T-cell (primary cell): ENCODE measurements around the gene MYO1G. TPM values are rescaled to one million over a fixed set of nuclear protein-coding genes. Genes with fewer than 3 reads are reported as not detected.

Experiments
- ATAC-seq, 4 experiments: fragments of 200-7000 bp in 3 of 4; fragments of 150-1000 bp in 1 of 4; cut with Tn5 transposase; replicated peaks in 1 of 4; 1 replicate in 3 of 4; 2 replicates in 1 of 4; pipeline ENCODE4 v1.10.0; 2021; ENCODE audit warnings: moderate library complexity in 3 of 4, mild to moderate bottlenecking in 2 of 4, moderate number of reproducible peaks in 1 of 4
- CTCF ChIA-PET, 2 donors: fragments of 300-600 bp; sonication (Branson Sonifier 250); formaldehyde crosslinking; loops; one replicate each; lab custom pipeline; 2022; ENCODE audit warnings: antibody characterized with exemption in 2 of 2; lab: Charles Lee
- POLR2A ChIA-PET, 2 donors: fragments of 300-600 bp; sonication (Branson Sonifier 250); formaldehyde crosslinking; loops; one replicate each; lab custom pipeline; 2022; ENCODE audit warnings: antibody characterized with exemption in 2 of 2; lab: Charles Lee
- DNase-seq, 35 experiments: peaks; one replicate each; pipeline versions ENCODE4 v3.0.0 to v3.0.0-alpha.2; 2013 to 2023
- H3K27ac ChIP-seq: one replicate; pipeline ENCODE4 v1.5.1; 2013; ENCODE audit warnings: low read length
- H3K27me3 ChIP-seq, 2 experiments: replicated peaks in 1 of 2; 1 replicate in 1 of 2; 2 replicates in 1 of 2; pipeline versions ENCODE4 v1.6.1 to v1.7.0; 2013; ENCODE audit warnings: low read length in 1 of 2, mixed read lengths in 1 of 2; ENCODE audit not compliant: control insufficient read depth in 2 of 2, insufficient read depth in 2 of 2; ENCODE audit errors: extremely low read depth in 1 of 2
- H3K36me3 ChIP-seq, 2 donors: 1 replicate in 1 of 2; 2 replicates in 1 of 2; pipeline versions ENCODE4 v1.6.1 to v1.7.0; 2013; ENCODE audit warnings: low read length in 1 of 2; ENCODE audit not compliant: control insufficient read depth in 2 of 2, insufficient read depth in 1 of 2; ENCODE audit errors: extremely low read depth in 1 of 2
- H3K4me1 ChIP-seq, 2 experiments: 1 replicate in 1 of 2; 2 replicates in 1 of 2; pipeline versions ENCODE4 v1.6.1 to v1.7.0; 2013; ENCODE audit warnings: low read length in 2 of 2, mixed read lengths in 1 of 2; ENCODE audit not compliant: insufficient read depth in 2 of 2, control insufficient read depth in 1 of 2; ENCODE audit errors: extremely low read depth in 1 of 2
- H3K4me3 ChIP-seq, 2 donors: 1 replicate in 1 of 2; 2 replicates in 1 of 2; pipeline versions ENCODE4 v1.5.1 to v1.7.0; 2013; ENCODE audit warnings: mild to moderate bottlenecking in 2 of 2, low read length in 1 of 2, moderate library complexity in 1 of 2; ENCODE audit not compliant: control insufficient read depth in 1 of 2; ENCODE audit errors: extremely low read depth in 1 of 2
- H3K9me3 ChIP-seq: 2 replicates; pipeline ENCODE4 v1.7.0; 2013
- H3K27ac Mint-ChIP-seq, 2 donors: one replicate each; pipeline ENCODE4 v1.8.0; 2020 to 2021; ENCODE audit warnings: mild to moderate bottlenecking in 2 of 2, mixed read lengths in 2 of 2
- H3K27me3 Mint-ChIP-seq, 2 donors: one replicate each; pipeline ENCODE4 v1.8.0; 2021 to 2022; ENCODE audit warnings: mixed read lengths in 2 of 2
- H3K36me3 Mint-ChIP-seq: one replicate; pipeline ENCODE4 v1.8.0; 2021; ENCODE audit warnings: mixed read lengths
- H3K4me1 Mint-ChIP-seq, 3 donors: one replicate each; pipeline ENCODE4 v1.8.0; 2020 to 2022; ENCODE audit warnings: mixed read lengths in 3 of 3, mild to moderate bottlenecking in 1 of 3
- H3K4me3 Mint-ChIP-seq, 3 donors: one replicate each; pipeline ENCODE4 v1.8.0; 2020 to 2022; ENCODE audit warnings: mild to moderate bottlenecking in 3 of 3, mixed read lengths in 3 of 3, moderate library complexity in 3 of 3
- H3K9me3 Mint-ChIP-seq, 3 donors: one replicate each; pipeline ENCODE4 v1.8.0; 2020 to 2022; ENCODE audit warnings: mixed read lengths in 3 of 3
- WGBS: methylation state at CpG from one replicate; pipeline ENCODE4 v1.1.5; 2013; ENCODE audit warnings: missing lambda C conversion rate; ENCODE audit not compliant: insufficient coverage; 5-methylcytosine and 5-hydroxymethylcytosine counted together
- total RNA-seq, 35 experiments: library from RNA in 6 of 35; stranded (reverse) in 6 of 35; fragments of 120-200 nt in 1 of 35; gene quantifications; one replicate each; pipeline versions ENCODE4 v1.2.1 to v1.2.4 and lab custom pipeline; 2013 to 2026

MYO1G gene
- total RNA-seq, 5 donors from 2014 or later (not counting 1 experiment from before 2014, with no cell fraction given), result 183 to 272 (median 192) TPM

DNA sequence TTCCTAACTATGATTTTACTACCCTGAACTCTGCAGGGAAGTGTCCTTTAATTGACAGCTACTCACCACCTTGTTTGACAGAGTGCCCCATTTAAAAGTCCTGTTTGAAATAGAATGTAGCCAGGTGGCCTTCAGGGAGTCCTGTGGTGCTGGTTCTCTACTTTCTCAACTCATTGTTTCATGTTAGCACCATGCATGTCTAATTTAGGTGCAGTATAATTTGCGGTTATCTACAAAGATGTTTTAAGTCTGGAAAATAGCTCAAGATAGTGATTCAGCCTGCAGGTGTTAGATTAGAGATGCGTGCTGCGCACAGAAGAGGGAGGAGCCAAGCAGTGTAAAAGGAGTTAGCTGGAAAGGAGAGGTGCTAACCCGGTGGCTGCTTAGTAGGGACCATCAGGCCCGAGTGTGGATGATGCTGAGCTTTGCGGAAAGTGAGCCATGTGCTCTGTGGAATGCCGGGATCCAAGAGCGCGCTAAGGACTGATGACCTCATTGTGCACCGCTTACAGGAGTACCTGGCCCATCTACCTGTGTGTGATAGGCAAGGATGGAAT, 22.4 kb upstream of the MYO1G start:
- POLR2A ChIA-PET, result interaction anchor here (0.5 to 1.8 kb wide), 21 partner anchors 10 to 177 kb away, joined by 3 to 13 read pairs (median 5); partner anchors contain the start of genes H2AZ2 (in 1 of the 2), MYO1G (in 1 of the 2) and TBRG4 (in 1 of the 2)
- Histone ChIP-seq H3K36me3 (peaks cover 4 to 9% of the 10 kb centered on the region in 2 donors), H3K4me3 (peak overlapping the region; percentile 23 to 78), H3K27me3 (no peaks in the 10 kb centered on the region), H3K4me1 (peaks cover 17 to 39% of the 10 kb centered on the region in 2 experiments), H3K27ac (peak overlapping the region; percentile 56), H3K9me3 (no peaks in the 10 kb centered on the region)
- Mint-ChIP-seq H3K9me3 (no peaks in the 10 kb centered on the region), H3K27ac (peak overlapping the region; percentile 87 to 93), H3K36me3 (peaks cover 8% of the 10 kb centered on the region), H3K27me3 (no peaks in the 10 kb centered on the region), H3K4me3 (peak overlapping the region; percentile 85 to 94 (median 87)), H3K4me1 (peaks cover 50 to 56% (median 51%) of the 10 kb centered on the region in 3 donors)
- DNase-seq (peak in 33 of 35 experiments; percentile 48 to 81 (median 61)), ATAC-seq (peak; percentile 42 to 51 (median 48))
- CTCF ChIA-PET, result interaction anchor here (0.5 to 3.5 kb wide), 15 partner anchors 11 to 1277 kb away, joined by 3 to 36 read pairs (median 4); partner anchors contain the start of gene MYO1G (in 1 of the 2)
- WGBS, result 33% methylated on average over 10 of the region's 10 CpGs

DNA sequence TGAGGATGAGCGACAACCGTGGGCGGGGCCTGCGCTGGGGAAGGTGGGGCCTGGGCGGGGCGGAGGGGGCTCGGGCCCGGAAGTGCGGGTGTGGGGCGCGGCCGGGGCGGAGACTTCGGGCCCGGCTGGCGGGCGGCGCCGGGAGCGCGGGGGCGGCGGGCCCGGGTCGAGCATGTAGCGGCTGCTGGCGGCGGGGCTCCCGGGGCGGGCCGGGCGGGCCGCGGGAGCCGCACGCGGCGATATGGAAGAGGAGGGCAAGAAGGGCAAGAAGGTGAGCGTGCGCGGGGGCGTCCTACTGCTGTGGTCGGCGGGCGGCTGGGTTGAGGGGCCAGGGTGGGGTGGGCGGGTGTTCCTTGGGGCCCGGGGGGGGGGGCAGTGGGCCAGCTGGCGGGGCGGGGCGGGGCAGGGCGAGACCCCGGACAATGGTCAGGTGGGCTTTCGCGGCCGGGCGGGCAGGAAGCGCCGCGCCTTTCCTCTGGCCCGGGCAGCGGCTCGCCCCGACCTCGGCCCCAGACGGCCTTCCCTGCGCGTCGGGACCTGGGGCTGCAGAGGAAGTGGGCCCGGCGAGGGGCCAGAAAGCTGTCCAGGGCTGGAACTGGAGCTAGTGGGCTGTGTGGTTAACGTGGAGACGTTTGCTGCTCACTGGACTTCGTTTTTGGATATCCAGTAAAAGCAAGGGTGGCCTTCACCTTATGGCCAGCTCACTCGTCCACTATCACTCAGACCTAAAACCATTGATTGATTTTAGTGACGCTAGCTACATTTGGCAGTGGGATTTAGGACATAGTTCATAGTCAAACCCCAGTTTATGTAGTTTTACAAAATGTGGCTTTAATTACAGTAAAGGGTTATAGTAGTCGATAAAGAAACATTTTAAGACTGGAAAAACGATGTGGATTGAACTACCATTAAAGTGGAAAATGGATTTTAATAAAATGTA, 21.5 kb upstream of the MYO1G start, which contains the start of gene CCM2:
TSS of gene CCM2 (plus strand) at position 109 of the 940 bp plus-strand sequence. CDS start at position 242, 133 bp downstream.
- no peaks in the 10 kb centered on the region for H3K27me3 ChIP-seq
- ATAC-seq (no peak), DNase-seq (peak in 2 of 35 experiments; percentile 17 to 38)
- CTCF ChIA-PET, result interaction anchor here (0.5 to 3.5 kb wide), 21 partner anchors 11 to 1276 kb away, joined by 3 to 36 read pairs (median 4); partner anchors contain the start of gene MYO1G (in 1 of the 2)
- peaks cover 0 to 2% (median 0%) of the 10 kb centered on the region in 3 donors for H3K9me3 Mint-ChIP-seq
- peaks cover 3% of the 10 kb centered on the region for H3K36me3 Mint-ChIP-seq
- peaks cover 4 to 9% of the 10 kb centered on the region in 2 donors for H3K36me3 ChIP-seq
- H3K27ac Mint-ChIP-seq, result peak within 1 kb of the TSS; percentile 95 to 99
- H3K27ac ChIP-seq, result peak within 1 kb of the TSS; percentile 56
- under 1% methylated on average over 37 of the region's 77 CpGs for WGBS
- POLR2A ChIA-PET, result interaction anchor here (0.5 to 1.8 kb wide), 17 partner anchors 9 to 152 kb away, joined by 3 to 13 read pairs (median 5); partner anchors contain the start of genes H2AZ2 (in 1 of the 2) and TBRG4 (in 1 of the 2)
- H3K4me1 ChIP-seq, result peaks cover 17 to 38% of the 10 kb centered on the region in 2 experiments
- H3K4me3 Mint-ChIP-seq, result peak within 1 kb of the TSS; percentile 85 to 97 (median 95)
- H3K4me1 Mint-ChIP-seq, result peaks cover 51 to 56% (median 51%) of the 10 kb centered on the region in 3 donors
- H3K4me3 ChIP-seq, result peak within 1 kb of the TSS; percentile 78 to 79
- no peaks in the 10 kb centered on the region for H3K27me3 Mint-ChIP-seq
- no peaks in the 10 kb centered on the region for H3K9me3 ChIP-seq

DNA sequence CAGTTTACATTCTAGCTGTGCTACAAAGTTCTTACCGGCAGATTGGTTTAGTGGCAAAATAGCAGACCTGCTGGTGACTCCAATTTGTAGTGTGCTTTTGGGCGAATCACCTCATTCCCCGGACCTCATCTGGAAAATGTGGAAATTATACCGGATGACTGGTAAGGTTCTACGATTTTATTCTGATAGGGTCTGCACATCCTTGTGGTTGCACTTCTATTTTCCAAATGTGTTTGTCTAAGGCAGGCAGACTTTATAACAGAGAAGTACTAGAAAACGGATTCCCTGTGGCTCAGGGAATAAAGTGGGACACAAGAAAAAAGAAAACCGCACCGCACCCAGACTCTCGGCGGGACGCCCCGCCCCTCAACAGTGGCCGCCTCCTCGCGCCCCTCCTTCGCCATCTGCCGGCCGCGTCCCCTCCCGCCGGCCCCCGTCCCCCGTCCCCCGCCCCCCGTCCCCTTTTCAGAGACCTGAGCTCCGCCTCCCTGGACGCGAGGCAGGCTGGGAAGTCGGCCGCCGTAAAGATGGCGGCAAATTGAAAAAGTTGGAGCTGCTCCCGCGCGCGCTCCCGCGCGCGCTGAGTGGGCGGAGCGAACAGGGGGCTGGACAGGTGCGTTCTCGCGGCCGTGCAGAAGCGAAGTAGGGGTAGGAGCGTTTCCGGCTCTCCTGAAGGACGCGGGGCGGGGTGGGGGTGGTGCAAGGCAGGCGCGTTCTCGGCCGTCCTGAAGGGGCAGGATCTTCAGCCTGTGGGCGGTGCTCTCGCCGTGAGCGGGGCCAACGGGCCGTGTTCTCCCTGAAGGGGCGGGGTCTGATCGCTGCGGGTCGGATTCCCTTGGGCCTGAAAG, 20.7 kb upstream of the MYO1G start:
- peak overlapping the region; percentile 60 to 79 for H3K4me3 ChIP-seq
- peaks cover 4 to 9% of the 10 kb centered on the region in 2 donors for H3K36me3 ChIP-seq
- Mint-ChIP-seq H3K9me3 (peaks cover 0 to 5% (median 0%) of the 10 kb centered on the region in 3 donors), H3K36me3 (peaks cover 3% of the 10 kb centered on the region), H3K27me3 (no peaks in the 10 kb centered on the region), H3K4me3 (peak overlapping the region; percentile 85 to 97 (median 95)), H3K4me1 (peaks cover 53 to 60% (median 54%) of the 10 kb centered on the region in 3 donors), H3K27ac (peak overlapping the region; percentile 95 to 99)
- 0% methylated on average over 47 of the region's 66 CpGs for WGBS
- DNase-seq (peak; percentile 96 to 99 (median 98)), ATAC-seq (peak; percentile 84 to 89 (median 86))
- POLR2A ChIA-PET, result interaction anchor here (0.6 to 1.8 kb wide), 11 partner anchors 14 to 1300 kb away, joined by 3 to 8 read pairs (median 5); no protein-coding TSS in a partner anchor
- CTCF ChIA-PET, result interaction anchor here (0.6 to 1.7 kb wide), 14 partner anchors 10 to 539 kb away, joined by 3 to 23 read pairs (median 4); no protein-coding TSS in a partner anchor
- H3K9me3 ChIP-seq, result no peaks in the 10 kb centered on the region
- peaks cover 20 to 46% of the 10 kb centered on the region in 2 experiments for H3K4me1 ChIP-seq
- H3K27me3 ChIP-seq, result no peaks in the 10 kb centered on the region
- peak overlapping the region; percentile 50 for H3K27ac ChIP-seq

DNA sequence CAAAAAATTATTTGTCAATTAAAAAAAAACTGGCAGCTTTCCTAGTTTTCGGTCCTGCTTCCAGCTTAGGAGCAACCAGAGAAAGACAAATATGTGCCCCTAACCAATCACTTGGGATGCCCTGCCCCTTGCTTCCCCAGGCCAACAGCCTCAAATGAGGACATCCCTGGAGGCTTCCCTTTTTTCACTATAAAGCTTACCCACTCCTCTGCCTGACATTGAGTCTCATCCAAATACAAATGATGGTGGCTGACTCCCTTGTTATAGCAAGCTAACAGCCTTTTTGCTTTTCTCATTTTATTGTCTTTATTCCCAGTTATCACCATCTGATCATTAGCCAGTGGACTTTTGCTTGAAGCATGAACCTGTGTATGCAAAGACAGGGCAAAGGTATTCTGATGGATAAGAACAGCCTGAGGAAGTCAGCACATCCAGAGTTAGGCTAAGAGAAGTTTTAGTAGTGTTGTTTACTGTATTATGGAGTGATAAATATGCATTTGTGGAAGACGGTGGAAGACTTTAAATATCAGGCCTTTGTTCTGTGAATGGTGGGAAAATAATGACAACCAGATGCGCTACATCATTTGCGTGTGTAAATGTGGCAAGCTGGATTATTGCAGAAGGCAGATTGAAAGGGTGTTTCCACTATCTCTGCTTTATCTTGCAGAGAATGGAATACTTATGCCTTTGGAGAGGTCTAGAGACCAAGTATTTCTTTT, 19.5 kb upstream of the MYO1G start:
- DNase-seq (no peak), ATAC-seq (no peak)
- Histone ChIP-seq H3K9me3 (no peaks in the 10 kb centered on the region), H3K27ac (peak overlapping the region; percentile 50), H3K4me3 (no peak overlapping the region), H3K36me3 (peaks cover 4 to 9% of the 10 kb centered on the region in 2 donors), H3K4me1 (peaks cover 20 to 51% of the 10 kb centered on the region in 2 experiments), H3K27me3 (no peaks in the 10 kb centered on the region)
- Mint-ChIP-seq H3K4me3 (peak overlapping the region; percentile 85 to 97 (median 95)), H3K27ac (peak overlapping the region; percentile 89 to 95), H3K9me3 (peaks cover 0 to 5% (median 0%) of the 10 kb centered on the region in 3 donors), H3K36me3 (peaks cover 3% of the 10 kb centered on the region), H3K4me1 (peaks cover 48 to 60% (median 50%) of the 10 kb centered on the region in 3 donors), H3K27me3 (no peaks in the 10 kb centered on the region)
- CTCF ChIA-PET, result interaction anchor here (0.6 to 1.7 kb wide), 5 partner anchors 24 to 71 kb away, joined by 3 to 5 read pairs (median 3); no protein-coding TSS in a partner anchor
- 95% methylated on average over 4 of the region's 4 CpGs for WGBS
- POLR2A ChIA-PET, result interaction anchor here (0.5 to 1.5 kb wide), 9 partner anchors 9 to 1074 kb away, joined by 3 to 5 read pairs (median 3); no protein-coding TSS in a partner anchor
